HCT116 (cell line): ENCODE results near the gene MYBPC2. TPM values are rescaled to one million over a fixed set of nuclear protein-coding genes. Genes with fewer than 3 reads are reported as not detected.

ENCODE experiments used
- ATAC-seq: fragments of 200-7000 bp; cut with Tn5 transposase; 2 replicates; pipeline ENCODE4 v1.9.1; 2020; ENCODE audit warnings: mild to moderate bottlenecking, moderate library complexity
- BruUV-seq: library from RNA; stranded (reverse); fragments of 400-500 nt; replicated peaks from 2 replicates; lab custom pipeline; 2021; lab: Mats Ljungman, UMichigan
- CTCF ChIA-PET: fragments of 300-600 bp; sonication (Branson Sonifier 250); formaldehyde crosslinking; loops from one replicate; lab custom pipeline; 2021; ENCODE audit warnings: antibody characterized with exemption; lab: Charles Lee
- POLR2A ChIA-PET: fragments of 300-600, 350-600 bp; sonication (Branson Sonifier 250); formaldehyde crosslinking; loops from one replicate; lab custom pipeline; 2021; ENCODE audit warnings: antibody characterized with exemption; lab: Charles Lee
- RAD21 ChIA-PET, 2 experiments: fragments of 300-600 bp; sonication (Branson Sonifier 250); formaldehyde crosslinking; loops; one replicate each; lab custom pipeline; 2023; ENCODE audit warnings: low total read pairs in 2 of 2; ENCODE audit not compliant: uncharacterized antibody in 2 of 2, unreplicated experiment in 2 of 2, low non-redundant PET in 1 of 2; lab: Charles Lee
- DNase-seq: peaks from one replicate; pipeline ENCODE4 v3.0.0-alpha.2; 2010; ENCODE audit warnings: low read depth, low spot score
- H2AFZ ChIP-seq: fragments of 200-600 bp; shearing (Covaris generic), sonication (generic); 2 replicates; pipeline ENCODE4 v1.6.1; 2017; ENCODE audit warnings: low read depth, mixed run types, mixed read lengths, antibody characterized with exemption, low read length; ENCODE audit not compliant: poor library complexity, severe bottlenecking
- H3K27ac ChIP-seq: 2 replicates; pipeline ENCODE4 v1.5.1; 2012; ENCODE audit warnings: low read depth, low read length
- H3K27me3 ChIP-seq: fragments of 200-600 bp; sonication (generic); 2 replicates; pipeline ENCODE4 v1.6.1; 2016; ENCODE audit warnings: mixed run types, low read length, mixed read lengths; ENCODE audit not compliant: insufficient read depth
- H3K36me3 ChIP-seq, 2 experiments: fragments of 200-500 bp in 1 of 2; fragments of 200-600 bp in 1 of 2; sonication (Bioruptor generic) in 1 of 2; sonication (generic) in 1 of 2; 2 replicates each; pipeline versions ENCODE4 v1.5.1 to v1.6.1; 2014 to 2016; ENCODE audit warnings: low read length in 2 of 2, inconsistent platforms in 1 of 2, mixed read lengths in 1 of 2, mixed run types in 1 of 2; ENCODE audit not compliant: insufficient read depth in 2 of 2, control insufficient read depth in 1 of 2
- H3K4me1 ChIP-seq, 2 experiments: fragments of 200-600 bp in 1 of 2; sonication (generic) in 1 of 2; 2 replicates each; pipeline versions ENCODE4 v1.5.1 to v1.6.1; 2012 to 2017; ENCODE audit warnings: low read length in 2 of 2, inconsistent platforms in 1 of 2, mild to moderate bottlenecking in 1 of 2, mixed read lengths in 1 of 2, mixed run types in 1 of 2, moderate library complexity in 1 of 2; ENCODE audit not compliant: insufficient read depth in 2 of 2, control insufficient read depth in 1 of 2
- H3K4me2 ChIP-seq: fragments of 200-600 bp; sonication (generic); 2 replicates; pipeline ENCODE4 v1.6.1; 2017; ENCODE audit warnings: mixed run types, low read length, mixed read lengths
- H3K4me3 ChIP-seq, 2 experiments: fragments of 200-600 bp in 1 of 2; sonication (generic) in 1 of 2; replicated peaks in 1 of 2; 2 replicates each; pipeline ENCODE4 v1.5.1; 2011 to 2016; ENCODE audit warnings: low read length in 2 of 2, control low read depth in 1 of 2, low read depth in 1 of 2, mild to moderate bottlenecking in 1 of 2, mixed read lengths in 1 of 2, mixed run types in 1 of 2
- H3K79me2 ChIP-seq: fragments of 200-600 bp; sonication (generic); 2 replicates; pipeline ENCODE4 v1.6.1; 2017; ENCODE audit warnings: mild to moderate bottlenecking, mixed run types, low read length, moderate library complexity, mixed read lengths; ENCODE audit not compliant: insufficient read depth
- H3K9ac ChIP-seq: fragments of 200-600 bp; sonication (generic); 2 replicates; pipeline ENCODE4 v1.6.1; 2016; ENCODE audit warnings: low read length, mixed read lengths
- H3K9me2 ChIP-seq: fragments of 200-600 bp; sonication (generic), shearing (Covaris generic); 2 replicates; pipeline ENCODE4 v1.6.1; 2017; ENCODE audit warnings: mixed run types, mild to moderate bottlenecking, moderate library complexity; ENCODE audit not compliant: insufficient read depth
- H3K9me3 ChIP-seq, 2 experiments: fragments of 200-500 bp in 1 of 2; fragments of 200-600 bp in 1 of 2; sonication (Bioruptor generic) in 1 of 2; sonication (generic) in 1 of 2; 2 replicates each; pipeline ENCODE4 v1.6.1; 2014 to 2017; ENCODE audit warnings: low read length in 2 of 2, mixed read lengths in 2 of 2, inconsistent platforms in 1 of 2, low read depth in 1 of 2, mild to moderate bottlenecking in 1 of 2, mixed run types in 1 of 2, moderate library complexity in 1 of 2; ENCODE audit not compliant: control insufficient read depth in 1 of 2, insufficient read depth in 1 of 2
- H4K20me1 ChIP-seq: fragments of 200-600 bp; sonication (generic), shearing (Covaris generic); 2 replicates; pipeline ENCODE4 v1.6.1; 2017; ENCODE audit warnings: mixed run types, mild to moderate bottlenecking, moderate library complexity; ENCODE audit not compliant: insufficient read depth
- ATF3 ChIP-seq: IDR thresholded peaks from 2 replicates; pipeline ENCODE4 v1.6.1; 2012
- CEBPB ChIP-seq: IDR thresholded peaks from 2 replicates; pipeline ENCODE4 v1.6.1; 2012; ENCODE audit warnings: low read depth
- EGR1 ChIP-seq: IDR thresholded peaks from 2 replicates; pipeline ENCODE4 v1.6.1; 2012; ENCODE audit warnings: low read depth
- ELF1 ChIP-seq: IDR thresholded peaks from 2 replicates; pipeline ENCODE4 v1.6.1; 2012; ENCODE audit warnings: low read depth, borderline replicate concordance
- FOSL1 ChIP-seq: IDR thresholded peaks from 2 replicates; pipeline ENCODE4 v1.6.1; 2012; ENCODE audit warnings: low read depth
- MAX ChIP-seq: IDR thresholded peaks from 2 replicates; pipeline ENCODE4 v1.6.1; 2012
- POLR2A ChIP-seq: IDR thresholded peaks from 2 replicates; pipeline ENCODE4 v1.7.0; 2011; ENCODE audit warnings: borderline replicate concordance; ENCODE audit not compliant: insufficient read depth, insufficient read length; ENCODE audit errors: extremely low read depth
- RAD21 ChIP-seq: IDR thresholded peaks from 2 replicates; pipeline ENCODE4 v1.6.1; 2012; ENCODE audit warnings: low read depth, mild to moderate bottlenecking
- SIN3A ChIP-seq: IDR thresholded peaks from 2 replicates; pipeline ENCODE4 v1.6.1; 2012; ENCODE audit warnings: low read depth
- SRF ChIP-seq: IDR thresholded peaks from 2 replicates; pipeline ENCODE4 v1.6.1; 2012; ENCODE audit warnings: low read depth
- ZBTB33 ChIP-seq: IDR thresholded peaks from 2 replicates; pipeline ENCODE4 v1.6.1; 2011; ENCODE audit warnings: mild to moderate bottlenecking, low read length, moderate library complexity; ENCODE audit not compliant: insufficient replicate concordance; ENCODE audit errors: extremely low read depth
- ZNF274 ChIP-seq: fragments of 200-500 bp; sonication (Bioruptor generic); IDR thresholded peaks from 2 replicates; pipeline ENCODE4 v1.6.1; 2014; ENCODE audit warnings: mild to moderate bottlenecking, low read depth, low read length, inconsistent platforms
- intact Hi-C: fragments of 100-400 bp; cut with micrococcal nuclease; formaldehyde crosslinking; loops from 2 replicates; pipeline ENCODE4 v1.10.0; 2022
- total RNA-seq: library from RNA; stranded (reverse); gene quantifications from one replicate; pipeline ENCODE4 v1.2.1, GENCODE V29; 2021; ENCODE audit not compliant: unreplicated experiment

MYBPC2 gene
- total RNA-seq, 1 experiment from 2014 or later, result not detected

- ATAC-seq (no peak), DNase-seq (no peak)
- H3K9me3 ChIP-seq, result no peaks in the 10 kb centered on the region
- no peak overlapping the region for H3K27ac ChIP-seq
- ChIA-PET POLR2A (no interaction called here), RAD21 (no interaction called here), CTCF (no interaction called here)
- no peak overlapping the region for H3K9ac ChIP-seq
- no peak overlapping the region for H3K4me3 ChIP-seq
- intact Hi-C loops, result no loop called here
- no peaks in the 10 kb centered on the region for H3K79me2 ChIP-seq
- no peak overlapping the region for H2AFZ ChIP-seq
- no peaks in the 10 kb centered on the region for H3K27me3 ChIP-seq
- H3K4me1 ChIP-seq, result no peaks in the 10 kb centered on the region
- no peak for TF ChIP-seq POLR2A
- no peak for TF ChIP-seq MAX
- TF ChIP-seq CEBPB, result no peak
- no peak for TF ChIP-seq SIN3A
- no peak for TF ChIP-seq FOSL1
- TF ChIP-seq SRF, result no peak
- TF ChIP-seq EGR1, result no peak
- no peak for TF ChIP-seq RAD21
- no peak for TF ChIP-seq ATF3
- TF ChIP-seq ZBTB33, result no peak
- no peak for TF ChIP-seq ELF1
- TF ChIP-seq ZNF274, result no peak
- BruUV-seq, result no TSS peak
- H3K4me2 ChIP-seq, result no peak overlapping the region
- no peaks in the 10 kb centered on the region for H3K9me2 ChIP-seq
- no peaks in the 10 kb centered on the region for H4K20me1 ChIP-seq
- H3K36me3 ChIP-seq, result peaks cover 13 to 46% of the 10 kb centered on the region in 2 experiments; a peak in 3 of 4 replicates
Observed at GRCh38 chr19:50406829-50407228, 25.9 kb upstream of the MYBPC2 start.
